GM19043 (cell line): Measurements from ENCODE around the gene NAA35.
"Not testable (repeated sequence)": the region's sequence is repeated elsewhere in the genome, so short reads cannot be mapped to it uniquely, and the experiment has no call there.

ENCODE experiments used
- ATAC-seq: cut with Tn5 transposase; IDR thresholded peaks from one replicate; pipeline ENCODE4 v1.9.1; 2021; ENCODE audit warnings: low read depth; ENCODE audit not compliant: unreplicated experiment

NAA35 gene

DNA sequence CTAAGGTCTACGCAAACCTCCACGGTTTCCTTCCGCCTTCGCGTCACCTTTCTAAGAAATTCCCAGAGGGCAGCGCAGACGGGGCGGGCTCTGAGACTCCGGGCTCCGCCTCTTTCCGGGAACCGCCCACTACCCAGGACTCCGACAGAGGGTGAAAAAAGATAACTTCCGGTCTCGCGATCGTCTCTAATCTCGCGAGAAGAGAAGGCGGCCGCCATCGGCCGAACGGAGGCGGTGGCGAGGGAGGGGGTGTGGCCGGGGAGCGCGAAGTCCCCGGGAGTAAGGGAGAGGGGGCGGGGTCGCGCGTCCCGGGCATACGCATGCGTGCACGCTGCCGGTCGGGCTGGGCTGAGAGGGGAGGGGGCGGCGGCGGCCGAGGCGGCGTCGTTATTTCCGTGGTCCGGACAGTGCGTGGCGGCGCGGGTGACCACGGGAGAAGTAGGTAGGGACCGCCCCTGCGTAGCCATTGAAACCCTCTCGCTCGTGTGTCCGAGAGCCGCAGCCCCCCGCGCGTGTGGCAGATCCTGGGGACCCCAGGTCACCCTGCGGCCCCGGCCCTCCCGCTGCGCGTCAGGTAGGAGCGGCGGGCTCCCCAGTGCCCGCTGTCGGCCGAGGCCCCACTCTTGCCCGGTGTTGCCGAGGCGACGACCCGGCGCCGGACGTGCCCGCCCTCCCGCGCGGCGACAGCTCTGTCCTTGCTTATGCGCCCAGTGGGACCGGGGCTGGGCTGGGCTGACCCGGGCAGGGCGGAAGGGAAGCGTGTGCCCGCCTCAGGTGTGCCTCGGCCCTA is at the start of gene NAA35:
NAA35 (plus strand) TSS at position 315 of the 790 bp plus-strand sequence. CDS start 1,014 bp downstream, outside the sequence.
- peak; percentile 91 for ATAC-seq

GRCh38 chr9:85892401-85892800 is 48.5 kb upstream of the NAA35 start:
- ATAC-seq = no peak

DNA sequence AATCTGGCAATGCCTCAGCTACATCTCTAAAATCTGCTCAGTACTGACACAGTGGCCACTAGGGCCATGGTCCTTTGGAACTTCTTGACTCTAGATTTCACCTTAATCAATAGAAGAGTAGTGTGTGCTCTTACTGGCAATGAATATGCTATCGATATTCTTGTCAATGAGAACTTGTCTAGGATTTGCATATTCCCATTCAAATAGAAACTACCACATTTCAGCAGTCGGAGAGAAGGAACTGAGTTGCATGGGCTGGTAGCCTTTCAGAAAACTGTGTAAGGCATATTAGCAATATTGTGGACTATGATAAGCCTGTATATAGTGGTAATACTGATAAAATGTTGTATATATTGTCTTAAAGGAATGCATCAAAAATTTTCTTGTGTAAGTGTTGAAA is 45.3 kb upstream of the NAA35 start:
- peak; percentile 82 for ATAC-seq

DNA sequence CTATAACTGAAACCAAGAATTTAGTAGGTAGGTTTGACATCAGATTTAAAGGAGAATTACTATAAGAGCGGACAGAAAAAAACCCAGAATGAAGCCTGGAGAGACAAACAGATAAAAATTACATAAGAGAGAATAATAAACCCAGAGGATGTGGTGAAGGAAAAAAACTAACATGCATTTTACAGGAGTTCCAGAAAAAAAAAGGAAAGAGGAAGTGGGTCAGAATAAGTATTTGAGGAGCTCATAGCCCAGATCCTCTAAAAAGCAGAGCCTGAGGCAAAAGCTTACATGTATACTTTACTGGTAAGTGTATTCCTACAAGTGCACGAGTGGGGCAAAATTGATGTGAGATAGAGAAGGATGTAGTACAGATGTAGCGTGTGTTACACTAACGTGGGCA is 43.1 kb upstream of the NAA35 start:
- no peak for ATAC-seq

- no peak for ATAC-seq
These were observed 42.6 kb upstream of the NAA35 start for GRCh38 chr9:85898332-85898731.

GRCh38 chr9:85899388-85899787 is 41.6 kb upstream of the NAA35 start:
- no peak for ATAC-seq

- ATAC-seq = no peak
These were observed 40.3 kb upstream of the NAA35 start for GRCh38 chr9:85900504-85901201.

GRCh38 chr9:85904975-85905374 is 36.0 kb upstream of the NAA35 start:
- ATAC-seq = no peak

DNA sequence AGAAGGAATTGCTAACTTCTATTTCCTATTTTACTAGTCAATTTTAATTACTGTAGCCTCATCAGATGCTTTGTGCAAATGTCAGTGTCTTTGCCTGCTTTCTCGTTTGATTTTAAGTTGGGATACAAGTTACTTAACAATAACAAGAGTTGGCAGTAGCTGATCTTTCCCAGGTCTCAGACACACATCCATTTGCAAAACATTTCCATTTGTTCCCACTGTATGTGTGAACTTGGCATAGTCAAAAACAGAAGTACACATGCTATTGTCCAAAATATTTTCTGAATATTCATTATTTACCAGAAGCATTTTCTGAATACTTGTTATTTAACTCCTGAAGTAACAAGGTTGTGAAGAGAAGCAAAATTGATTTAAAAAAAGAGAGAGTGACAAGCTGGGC is 35.0 kb upstream of the NAA35 start:
- ATAC-seq = no peak

GRCh38 chr9:85909390-85909789 is 31.6 kb upstream of the NAA35 start:
- ATAC-seq = no peak

DNA sequence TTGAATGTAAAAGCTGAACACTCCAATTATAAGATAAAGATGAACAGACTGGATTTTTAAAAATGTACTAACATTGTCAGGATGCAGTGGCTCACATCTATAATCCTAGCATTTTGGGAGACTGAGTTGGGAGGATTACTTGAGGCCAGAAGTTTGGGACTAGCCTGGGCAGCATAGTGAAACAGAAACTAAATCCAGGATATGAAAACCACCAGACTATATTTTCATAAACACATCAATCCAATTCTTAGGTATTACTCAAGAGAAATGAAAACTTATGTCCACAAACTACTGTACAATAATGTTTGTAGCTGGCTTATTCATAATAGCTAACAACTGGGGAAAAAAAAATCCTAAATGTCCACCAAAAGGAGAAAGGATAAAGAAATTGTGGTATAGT is 26.8 kb upstream of the NAA35 start:
- no peak for ATAC-seq

DNA sequence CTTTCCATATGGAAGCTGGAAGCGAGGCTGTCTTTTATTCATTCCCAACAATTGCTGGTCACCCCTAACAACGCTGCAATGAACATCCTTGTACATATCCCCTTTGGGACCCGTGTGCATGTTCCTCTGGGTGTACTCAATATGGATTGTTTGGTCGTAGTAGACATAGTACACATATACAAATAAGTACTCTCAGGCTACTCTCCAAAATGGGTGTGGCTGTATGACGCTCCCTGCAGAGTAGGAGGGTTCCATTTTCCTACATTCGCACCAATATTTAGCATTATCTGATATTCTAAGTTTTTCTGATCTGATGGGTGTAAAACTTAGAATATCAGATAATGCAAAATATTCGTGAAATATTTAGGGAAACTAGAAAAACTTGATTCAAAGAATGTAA is 23.2 kb upstream of the NAA35 start:
- ATAC-seq = no peak

- no peak for ATAC-seq
These were observed 15.5 kb upstream of the NAA35 start for GRCh38 chr9:85925493-85925892.

DNA sequence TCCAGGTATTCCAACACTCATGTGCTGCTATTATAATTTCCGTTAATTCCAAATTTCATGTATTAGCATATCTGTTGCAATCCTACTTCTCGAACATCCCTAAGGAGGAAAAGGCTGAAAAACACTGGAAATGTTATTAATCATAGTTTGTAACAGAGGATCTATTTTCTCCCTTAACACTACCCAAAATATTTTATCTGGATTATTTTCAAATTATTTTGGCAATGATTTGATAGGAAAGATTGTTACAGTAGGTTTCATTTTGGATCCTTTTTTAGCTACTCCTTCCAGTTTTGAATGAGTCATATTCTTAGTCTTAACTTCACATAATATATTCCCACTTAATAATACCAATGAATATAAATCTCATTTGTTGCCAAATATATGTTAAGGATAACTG is 13.9 kb upstream of the NAA35 start:
- ATAC-seq = no peak

DNA sequence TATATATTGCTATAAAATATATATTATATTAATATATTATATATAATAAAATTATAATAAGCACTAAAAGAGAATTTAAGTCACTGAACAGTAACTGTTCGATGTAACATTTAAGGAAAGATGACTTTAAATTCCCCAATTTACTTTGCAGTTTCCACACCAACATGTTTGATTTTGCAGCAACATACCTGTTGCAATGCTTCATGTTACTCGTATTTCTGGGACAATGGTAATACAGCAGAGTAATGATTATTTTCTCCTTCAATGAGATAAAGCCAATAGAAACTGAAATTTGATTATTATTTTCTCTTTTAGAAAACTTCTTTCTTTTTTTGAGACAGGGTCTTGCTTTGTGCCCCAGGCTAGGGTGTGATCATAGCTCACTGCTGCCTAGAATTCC is 9.5 kb upstream of the NAA35 start:
- no peak for ATAC-seq

GRCh38 chr9:85935950-85936349 is 5.0 kb upstream of the NAA35 start:
- ATAC-seq = not testable (repeated sequence)

DNA sequence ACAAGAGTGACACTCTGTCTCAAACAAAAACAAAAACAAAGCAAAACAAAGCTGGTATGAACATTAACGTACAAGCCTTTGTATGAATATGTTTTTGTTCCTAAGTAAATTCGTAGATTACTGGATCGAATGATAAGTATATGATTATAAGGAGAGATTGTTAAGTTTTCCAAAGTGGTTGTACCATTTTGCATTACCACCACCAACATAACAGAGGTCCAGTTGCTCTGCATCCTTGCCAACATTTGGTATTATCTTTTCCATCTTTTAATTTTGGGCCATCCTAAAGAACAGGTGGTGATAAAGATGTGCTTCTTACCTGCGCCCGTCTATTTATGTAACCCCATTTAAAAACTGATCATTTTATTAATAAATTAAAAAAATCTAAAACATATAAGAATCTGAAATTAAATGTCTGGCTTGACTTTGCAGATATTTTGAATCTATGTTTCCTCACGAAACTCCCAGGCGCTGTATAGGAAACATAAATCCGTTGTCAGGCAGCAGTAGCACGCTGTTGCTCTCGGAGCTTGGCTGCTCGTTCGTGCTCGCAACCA is 593 bp upstream of the NAA35 start:
- no peak for ATAC-seq

GRCh38 chr9:85941622-85941940 is 635 bp downstream of the NAA35 start:
- no peak for ATAC-seq

- ATAC-seq = no peak
These were observed 1.3 kb downstream of the NAA35 start for GRCh38 chr9:85941966-85942912.

- ATAC-seq = no peak
These were observed 2.2 kb downstream of the NAA35 start for GRCh38 chr9:85942913-85943709.
